Measurements from ENCODE around the gene EFCC1. TPM values are rescaled to one million over a fixed set of nuclear protein-coding genes. Genes with fewer than 3 reads are reported as not detected.

EFCC1 gene
- total RNA-seq, 1 donor from 2014 or later = not detected

DNA sequence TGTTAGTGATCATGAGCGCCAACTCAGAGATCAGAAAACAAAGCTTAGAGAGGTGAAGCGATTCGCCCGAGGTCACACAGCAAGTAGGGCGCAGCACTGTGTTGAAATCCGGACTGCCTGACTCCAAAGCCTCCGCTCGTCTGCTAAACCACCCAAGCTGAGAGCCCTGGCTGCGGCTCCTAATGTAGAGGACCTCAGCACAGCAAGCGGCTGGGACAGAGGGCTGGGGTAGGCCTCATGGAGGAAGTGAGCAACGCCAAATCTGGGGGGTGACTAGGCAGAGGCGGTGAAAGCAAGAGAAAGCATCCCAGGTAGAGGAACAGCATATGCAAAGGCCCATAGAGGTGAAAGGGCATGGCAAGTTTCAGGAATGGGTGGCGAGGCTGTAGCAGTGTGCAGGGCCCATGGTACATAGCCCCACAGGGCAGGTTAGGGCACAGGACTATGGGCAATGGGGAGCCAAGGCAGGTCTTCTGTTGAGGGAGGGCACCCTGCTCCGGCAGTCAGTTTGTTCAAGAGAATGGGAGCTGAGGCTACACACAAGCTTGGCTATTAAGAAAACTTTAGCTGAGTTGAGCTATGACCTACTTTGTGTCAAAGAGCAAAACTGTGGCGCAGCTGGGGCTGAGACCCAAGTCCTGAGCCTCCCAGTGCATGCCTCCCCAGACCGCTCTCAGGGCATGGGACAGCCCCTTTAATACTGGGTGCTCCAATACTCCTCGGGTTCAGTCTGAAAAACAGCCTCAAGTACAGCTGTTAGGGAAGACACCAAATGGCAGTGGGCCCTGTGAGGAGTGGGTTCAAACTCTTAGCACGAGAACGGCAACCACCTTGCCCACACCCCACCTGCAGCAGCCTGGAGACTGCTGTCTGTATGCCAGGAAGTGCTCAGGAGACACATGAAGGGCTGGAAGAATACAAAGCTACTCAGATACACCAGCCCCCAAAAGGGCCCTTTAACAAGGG, 6.2 kb upstream of the EFCC1 start:
- TF ChIP-seq, protein P1, sequence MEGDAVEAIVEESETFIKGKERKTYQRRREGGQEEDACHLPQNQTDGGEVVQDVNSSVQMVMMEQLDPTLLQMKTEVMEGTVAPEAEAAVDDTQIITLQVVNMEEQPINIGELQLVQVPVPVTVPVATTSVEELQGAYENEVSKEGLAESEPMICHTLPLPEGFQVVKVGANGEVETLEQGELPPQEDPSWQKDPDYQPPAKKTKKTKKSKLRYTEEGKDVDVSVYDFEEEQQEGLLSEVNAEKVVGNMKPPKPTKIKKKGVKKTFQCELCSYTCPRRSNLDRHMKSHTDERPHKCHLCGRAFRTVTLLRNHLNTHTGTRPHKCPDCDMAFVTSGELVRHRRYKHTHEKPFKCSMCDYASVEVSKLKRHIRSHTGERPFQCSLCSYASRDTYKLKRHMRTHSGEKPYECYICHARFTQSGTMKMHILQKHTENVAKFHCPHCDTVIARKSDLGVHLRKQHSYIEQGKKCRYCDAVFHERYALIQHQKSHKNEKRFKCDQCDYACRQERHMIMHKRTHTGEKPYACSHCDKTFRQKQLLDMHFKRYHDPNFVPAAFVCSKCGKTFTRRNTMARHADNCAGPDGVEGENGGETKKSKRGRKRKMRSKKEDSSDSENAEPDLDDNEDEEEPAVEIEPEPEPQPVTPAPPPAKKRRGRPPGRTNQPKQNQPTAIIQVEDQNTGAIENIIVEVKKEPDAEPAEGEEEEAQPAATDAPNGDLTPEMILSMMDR (IDR thresholded peaks at IDR 0.05; ENCODE audit: partially characterized antibody, unreplicated experiment) = no peak
- DNase-seq = no peak
- Mint-ChIP-seq H3K4me1 (ENCODE audit: low read depth, unreplicated experiment) (peaks cover 12% of the 10 kb centered on the region), H3K27ac (ENCODE audit: unreplicated experiment) (no peak overlapping the region), H3K4me3 (ENCODE audit: unreplicated experiment) (peak overlapping the region; percentile 77), H3K36me3 (ENCODE audit: unreplicated experiment) (peaks cover 5% of the 10 kb centered on the region), H3K27me3 (ENCODE audit: unreplicated experiment) (peaks cover 10% of the 10 kb centered on the region), H3K9me3 (ENCODE audit: unreplicated experiment) (no peaks in the 10 kb centered on the region)

DNA sequence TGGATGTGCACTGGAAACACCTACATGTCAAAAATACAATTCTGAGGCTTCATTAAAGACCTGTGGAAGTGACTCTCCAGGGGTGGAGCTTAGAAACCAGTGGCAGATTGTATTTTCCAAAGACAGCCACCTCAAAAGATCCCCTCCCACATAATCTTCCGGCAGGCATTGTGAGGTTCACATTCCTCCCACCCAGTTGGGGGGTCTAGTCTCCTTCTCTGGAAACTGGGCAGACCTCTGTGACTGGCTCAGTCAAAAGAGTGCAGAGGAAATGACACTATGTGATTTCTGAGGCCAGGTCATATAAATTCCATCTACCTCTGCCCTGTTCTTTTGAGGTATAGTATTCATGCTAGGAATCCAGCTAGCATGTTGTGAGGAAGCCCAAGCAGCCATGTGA, 5.4 kb upstream of the EFCC1 start:
- Mint-ChIP-seq H3K27ac (ENCODE audit: unreplicated experiment) (no peak overlapping the region), H3K4me3 (ENCODE audit: unreplicated experiment) (no peak overlapping the region), H3K36me3 (ENCODE audit: unreplicated experiment) (peaks cover 11% of the 10 kb centered on the region), H3K9me3 (ENCODE audit: unreplicated experiment) (no peaks in the 10 kb centered on the region), H3K4me1 (ENCODE audit: low read depth, unreplicated experiment) (peaks cover 12% of the 10 kb centered on the region), H3K27me3 (ENCODE audit: unreplicated experiment) (peaks cover 13% of the 10 kb centered on the region)
- TF ChIP-seq, protein P1 (IDR thresholded peaks at IDR 0.05; ENCODE audit: partially characterized antibody, unreplicated experiment) = no peak
- no peak for DNase-seq

DNA sequence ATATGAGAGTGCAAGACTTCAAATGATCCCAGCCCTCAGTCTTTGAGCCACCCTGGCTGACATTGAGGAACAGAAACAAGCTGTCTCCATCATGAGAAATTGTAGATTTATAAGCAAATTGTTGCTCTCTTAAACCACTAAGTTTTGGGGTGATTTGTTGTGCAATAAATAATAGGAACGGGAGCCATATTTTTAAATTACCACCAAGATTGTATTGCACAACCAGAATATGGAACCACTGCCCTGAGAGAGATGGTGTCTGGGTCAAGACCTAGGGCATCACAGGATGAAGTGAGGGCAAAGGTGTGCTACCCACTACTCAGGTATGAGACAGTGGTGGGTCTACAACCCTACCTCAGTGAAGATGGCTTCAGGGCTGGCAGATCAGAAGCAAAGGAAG, 4.9 kb upstream of the EFCC1 start:
- no peak for DNase-seq
- Mint-ChIP-seq H3K4me3 (ENCODE audit: unreplicated experiment) (no peak overlapping the region), H3K36me3 (ENCODE audit: unreplicated experiment) (peaks cover 11% of the 10 kb centered on the region), H3K4me1 (ENCODE audit: low read depth, unreplicated experiment) (peaks cover 10% of the 10 kb centered on the region), H3K9me3 (ENCODE audit: unreplicated experiment) (no peaks in the 10 kb centered on the region), H3K27me3 (ENCODE audit: unreplicated experiment) (peaks cover 14% of the 10 kb centered on the region), H3K27ac (ENCODE audit: unreplicated experiment) (no peak overlapping the region)
- TF ChIP-seq, protein P1 (IDR thresholded peaks at IDR 0.05; ENCODE audit: partially characterized antibody, unreplicated experiment) = no peak

DNA sequence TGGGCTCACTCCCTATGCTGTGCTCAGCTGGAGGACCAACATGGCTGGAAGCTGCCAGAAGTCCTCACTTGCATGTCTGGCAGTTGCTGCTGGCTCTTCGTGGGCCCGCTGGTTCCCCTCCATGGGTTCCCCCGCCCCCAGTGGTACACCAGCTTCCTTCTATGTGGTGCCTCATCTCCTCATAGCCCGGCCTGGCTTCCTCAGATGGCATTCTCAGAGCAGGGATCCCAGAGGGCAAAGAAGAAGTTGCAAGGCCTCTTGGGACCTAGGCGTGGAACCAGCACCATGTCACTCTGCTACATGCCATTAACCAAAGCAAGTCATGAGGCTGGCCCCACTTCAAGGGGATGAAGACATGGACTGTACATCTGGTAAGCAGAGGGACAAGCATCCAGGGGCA, 4.4 kb upstream of the EFCC1 start:
- Mint-ChIP-seq H3K4me1 (ENCODE audit: low read depth, unreplicated experiment) (peaks cover 10% of the 10 kb centered on the region), H3K36me3 (ENCODE audit: unreplicated experiment) (peaks cover 11% of the 10 kb centered on the region), H3K27me3 (ENCODE audit: unreplicated experiment) (peaks cover 14% of the 10 kb centered on the region), H3K27ac (ENCODE audit: unreplicated experiment) (no peak overlapping the region), H3K4me3 (ENCODE audit: unreplicated experiment) (no peak overlapping the region), H3K9me3 (ENCODE audit: unreplicated experiment) (no peaks in the 10 kb centered on the region)
- no peak for DNase-seq
- TF ChIP-seq, protein P1 (IDR thresholded peaks at IDR 0.05; ENCODE audit: partially characterized antibody, unreplicated experiment) = no peak

Measured in glutamatergic neuron (in vitro differentiated cells).